ENCODE measurements around the gene RNF167.

RNF167 gene

GRCh38 chr17:4939796-4940554 lies at the start of gene RNF167, which contains the start of gene SLC25A11 (continued):
- TF ChIP-seq ZNF148 (tag by site-specific recombination; IDR thresholded peaks at IDR 0.05; ENCODE audit: borderline replicate concordance) (no peak), ZBTB26 (tag by site-specific recombination; optimal IDR thresholded peaks at IDR 0.05) (peak; percentile 92), KLF8 (tag by site-specific recombination; IDR thresholded peaks at IDR 0.05) (peak; percentile 95), ZNF280D (tag by site-specific recombination; IDR thresholded peaks at IDR 0.05) (no peak), PRDM10 (tag by site-specific recombination; IDR thresholded peaks at IDR 0.05) (peak; percentile 76), ZNF785 (tag by site-specific recombination; IDR thresholded peaks at IDR 0.05) (no peak), ZNF324 (tag by site-specific recombination; IDR thresholded peaks at IDR 0.05) (peak; percentile 72; the same call in 1 of the 2 replicates), KLF1 (tag by site-specific recombination; IDR thresholded peaks at IDR 0.05) (0 out of 2 replicates have a peak, but pooled peaks have one; percentile 22), ZBTB17 (tag by site-specific recombination; IDR thresholded peaks at IDR 0.05) (peak; percentile 76), KLF10 (tag by site-specific recombination; IDR thresholded peaks at IDR 0.05) (peak; percentile 53), ZNF335 (tag by site-specific recombination; conservative IDR thresholded peaks at IDR 0.05) (peak; percentile 98), ZNF10 (tag by site-specific recombination; IDR thresholded peaks at IDR 0.05) (peak; percentile 82), KLF16 (tag by site-specific recombination; IDR thresholded peaks at IDR 0.05) (peak; percentile 98)
- TF ChIP-seq, protein P1, sequence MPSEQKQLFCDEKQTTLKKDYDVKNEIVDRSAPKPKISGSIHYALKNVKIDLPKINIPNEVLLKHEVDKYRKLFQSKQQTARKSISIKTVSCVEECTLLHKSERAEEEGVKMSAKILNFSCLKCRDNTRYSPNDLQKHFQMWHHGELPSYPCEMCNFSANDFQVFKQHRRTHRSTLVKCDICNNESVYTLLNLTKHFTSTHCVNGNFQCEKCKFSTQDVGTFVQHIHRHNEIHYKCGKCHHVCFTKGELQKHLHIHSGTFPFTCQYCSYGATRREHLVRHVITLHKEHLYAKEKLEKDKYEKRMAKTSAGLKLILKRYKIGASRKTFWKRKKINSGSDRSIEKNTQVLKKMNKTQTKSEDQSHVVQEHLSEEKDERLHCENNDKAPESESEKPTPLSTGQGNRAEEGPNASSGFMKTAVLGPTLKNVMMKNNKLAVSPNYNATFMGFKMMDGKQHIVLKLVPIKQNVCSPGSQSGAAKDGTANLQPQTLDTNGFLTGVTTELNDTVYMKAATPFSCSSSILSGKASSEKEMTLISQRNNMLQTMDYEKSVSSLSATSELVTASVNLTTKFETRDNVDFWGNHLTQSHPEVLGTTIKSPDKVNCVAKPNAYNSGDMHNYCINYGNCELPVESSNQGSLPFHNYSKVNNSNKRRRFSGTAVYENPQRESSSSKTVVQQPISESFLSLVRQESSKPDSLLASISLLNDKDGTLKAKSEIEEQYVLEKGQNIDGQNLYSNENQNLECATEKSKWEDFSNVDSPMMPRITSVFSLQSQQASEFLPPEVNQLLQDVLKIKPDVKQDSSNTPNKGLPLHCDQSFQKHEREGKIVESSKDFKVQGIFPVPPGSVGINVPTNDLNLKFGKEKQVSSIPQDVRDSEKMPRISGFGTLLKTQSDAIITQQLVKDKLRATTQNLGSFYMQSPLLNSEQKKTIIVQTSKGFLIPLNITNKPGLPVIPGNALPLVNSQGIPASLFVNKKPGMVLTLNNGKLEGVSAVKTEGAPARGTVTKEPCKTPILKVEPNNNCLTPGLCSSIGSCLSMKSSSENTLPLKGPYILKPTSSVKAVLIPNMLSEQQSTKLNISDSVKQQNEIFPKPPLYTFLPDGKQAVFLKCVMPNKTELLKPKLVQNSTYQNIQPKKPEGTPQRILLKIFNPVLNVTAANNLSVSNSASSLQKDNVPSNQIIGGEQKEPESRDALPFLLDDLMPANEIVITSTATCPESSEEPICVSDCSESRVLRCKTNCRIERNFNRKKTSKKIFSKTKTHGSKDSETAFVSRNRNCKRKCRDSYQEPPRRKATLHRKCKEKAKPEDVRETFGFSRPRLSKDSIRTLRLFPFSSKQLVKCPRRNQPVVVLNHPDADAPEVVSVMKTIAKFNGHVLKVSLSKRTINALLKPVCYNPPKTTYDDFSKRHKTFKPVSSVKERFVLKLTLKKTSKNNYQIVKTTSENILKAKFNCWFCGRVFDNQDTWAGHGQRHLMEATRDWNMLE (tag by site-specific recombination; conservative IDR thresholded peaks at IDR 0.05; ENCODE audit: low read depth): peak; percentile 82
- TF ChIP-seq, protein P2, sequence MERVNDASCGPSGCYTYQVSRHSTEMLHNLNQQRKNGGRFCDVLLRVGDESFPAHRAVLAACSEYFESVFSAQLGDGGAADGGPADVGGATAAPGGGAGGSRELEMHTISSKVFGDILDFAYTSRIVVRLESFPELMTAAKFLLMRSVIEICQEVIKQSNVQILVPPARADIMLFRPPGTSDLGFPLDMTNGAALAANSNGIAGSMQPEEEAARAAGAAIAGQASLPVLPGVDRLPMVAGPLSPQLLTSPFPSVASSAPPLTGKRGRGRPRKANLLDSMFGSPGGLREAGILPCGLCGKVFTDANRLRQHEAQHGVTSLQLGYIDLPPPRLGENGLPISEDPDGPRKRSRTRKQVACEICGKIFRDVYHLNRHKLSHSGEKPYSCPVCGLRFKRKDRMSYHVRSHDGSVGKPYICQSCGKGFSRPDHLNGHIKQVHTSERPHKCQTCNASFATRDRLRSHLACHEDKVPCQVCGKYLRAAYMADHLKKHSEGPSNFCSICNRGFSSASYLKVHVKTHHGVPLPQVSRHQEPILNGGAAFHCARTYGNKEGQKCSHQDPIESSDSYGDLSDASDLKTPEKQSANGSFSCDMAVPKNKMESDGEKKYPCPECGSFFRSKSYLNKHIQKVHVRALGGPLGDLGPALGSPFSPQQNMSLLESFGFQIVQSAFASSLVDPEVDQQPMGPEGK (tag by site-specific recombination; IDR thresholded peaks at IDR 0.05): no peak

All from HEK293 (cell line).